Endothelial cell of umbilical vein (primary cell): Measurements from ENCODE around the gene ZRANB1. TPM values are rescaled to one million over a fixed set of nuclear protein-coding genes. Genes with fewer than 3 reads are reported as not detected.

Experiments used
- BruUV-seq: library from RNA; stranded (reverse); fragments of 400-500 nt; replicated peaks from 2 replicates; lab custom pipeline; 2021; lab: Mats Ljungman, UMichigan
- CTCF ChIA-PET: fragments of 300-600, 350-600 bp; sonication (Branson Sonifier 250); formaldehyde crosslinking; loops from one replicate; lab custom pipeline; 2021; ENCODE audit warnings: antibody characterized with exemption, inconsistent platforms; lab: Charles Lee
- POLR2A ChIA-PET: fragments of 300-600, 350-600 bp; sonication (Branson Sonifier 250); formaldehyde crosslinking; loops from one replicate; lab custom pipeline; 2021; ENCODE audit warnings: antibody characterized with exemption, inconsistent platforms; lab: Charles Lee
- DNase-seq: peaks from one replicate; pipeline ENCODE4 v3.0.0-alpha.2; 2011; ENCODE audit warnings: low read depth, low spot score
- FAIRE-seq: peaks from 2 replicates; lab custom pipeline; 2011; peaks lifted over from hg19 to GRCh38; lab: Jason Lieb, UNC
- H2AFZ ChIP-seq: 2 replicates; pipeline ENCODE4 v1.6.0; 2012; ENCODE audit warnings: low read depth, low read length, control low read depth, inconsistent platforms
- H3K27ac ChIP-seq: 2 replicates; pipeline ENCODE4 v1.5.1; 2011; ENCODE audit warnings: low read depth, mild to moderate bottlenecking, control low read depth, low read length, moderate library complexity; ENCODE audit not compliant: insufficient read depth
- H3K27me3 ChIP-seq, 2 experiments: 2 replicates each; pipeline versions ENCODE4 v1.6.0 to v1.6.1; 2011; ENCODE audit warnings: low read length in 2 of 2, mixed read lengths in 1 of 2; ENCODE audit not compliant: control insufficient read depth in 2 of 2, insufficient read depth in 2 of 2
- H3K36me3 ChIP-seq, 2 experiments: 2 replicates in 1 of 2; 3 replicates in 1 of 2; pipeline ENCODE4 v1.5.1; 2011; ENCODE audit warnings: low read length in 2 of 2, mild to moderate bottlenecking in 1 of 2, moderate library complexity in 1 of 2; ENCODE audit not compliant: control insufficient read depth in 2 of 2, insufficient read depth in 2 of 2; ENCODE audit errors: extremely low read depth in 1 of 2
- H3K4me1 ChIP-seq: 3 replicates; pipeline ENCODE4 v1.5.1; 2011; ENCODE audit warnings: mild to moderate bottlenecking, low read length; ENCODE audit not compliant: control insufficient read depth, insufficient read depth; ENCODE audit errors: extremely low read depth
- H3K4me2 ChIP-seq: 2 replicates; pipeline ENCODE4 v1.6.1; 2011; ENCODE audit warnings: low read length, control low read depth, mixed read lengths; ENCODE audit not compliant: insufficient read depth
- H3K4me3 ChIP-seq, 3 experiments: fragments of 200-600 bp in 1 of 3; sonication (generic), shearing (Covaris generic) in 1 of 3; replicated peaks in 1 of 3; 2 replicates each; pipeline ENCODE4 v1.5.1; 2011 to 2016; ENCODE audit warnings: control low read depth in 3 of 3, low read length in 3 of 3, mild to moderate bottlenecking in 2 of 3, inconsistent platforms in 1 of 3, low read depth in 1 of 3, moderate library complexity in 1 of 3; ENCODE audit not compliant: insufficient read depth in 1 of 3
- H3K79me2 ChIP-seq: 2 replicates; pipeline ENCODE4 v1.6.0; 2012; ENCODE audit warnings: low read length, inconsistent platforms; ENCODE audit not compliant: control insufficient read depth, insufficient read depth
- H3K9ac ChIP-seq: replicated peaks from 2 replicates; pipeline ENCODE3; 2011; ENCODE audit warnings: low read length, control low read depth; ENCODE audit not compliant: insufficient read depth; ENCODE audit errors: extremely low read depth
- H3K9me1 ChIP-seq: replicated peaks from 3 replicates; pipeline ENCODE4 v1.6.0; 2011; ENCODE audit warnings: mild to moderate bottlenecking, low read length; ENCODE audit not compliant: control insufficient read depth, insufficient read depth; ENCODE audit errors: extremely low read depth
- H3K9me3 ChIP-seq: replicated peaks from 2 replicates; pipeline ENCODE4 v1.5.1; 2012; ENCODE audit warnings: low read length, inconsistent platforms; ENCODE audit not compliant: control insufficient read depth, insufficient read depth
- H4K20me1 ChIP-seq: replicated peaks from 2 replicates; pipeline ENCODE3; 2011; ENCODE audit warnings: mild to moderate bottlenecking, low read length; ENCODE audit not compliant: control insufficient read depth, insufficient read depth; ENCODE audit errors: extremely low read depth
- EZH2 ChIP-seq: IDR thresholded peaks from 2 replicates; pipeline ENCODE4 v1.6.1; 2012; ENCODE audit warnings: borderline replicate concordance, low read depth, mild to moderate bottlenecking, moderate library complexity, low read length, inconsistent platforms; ENCODE audit not compliant: severe bottlenecking
- FOS ChIP-seq: IDR thresholded peaks from 2 replicates; pipeline ENCODE4 v1.6.1; 2011; ENCODE audit warnings: mild to moderate bottlenecking, low read length, moderate library complexity, borderline replicate concordance; ENCODE audit not compliant: insufficient read depth
- GATA2 ChIP-seq: IDR thresholded peaks from 2 replicates; pipeline ENCODE4 v1.7.0; 2011; ENCODE audit warnings: low read depth, mild to moderate bottlenecking, moderate library complexity, mixed read lengths, low read length; ENCODE audit not compliant: insufficient read length, insufficient read depth
- JUN ChIP-seq: IDR thresholded peaks from 2 replicates; pipeline ENCODE4 v1.6.1; 2011; ENCODE audit warnings: borderline replicate concordance, low read depth; ENCODE audit not compliant: insufficient read length, insufficient read depth
- MYC ChIP-seq: IDR thresholded peaks from one replicate; pipeline ENCODE4 v1.6.1; 2011; ENCODE audit warnings: mild to moderate bottlenecking, low read depth, low read length
- POLR2A ChIP-seq: IDR thresholded peaks from 2 replicates; pipeline ENCODE4 v1.6.1; 2012; ENCODE audit warnings: low read depth, mild to moderate bottlenecking, control low read depth, low read length
- POLR2AphosphoS5 ChIP-seq: IDR thresholded peaks from 2 replicates; pipeline ENCODE4 v1.6.1; 2012; ENCODE audit warnings: low read depth, mild to moderate bottlenecking, control low read depth, low read length, moderate library complexity; ENCODE audit not compliant: insufficient read depth
- dilution Hi-C: fragments of 300-500 bp; cut with MboI; formaldehyde crosslinking; loops from one replicate; pipeline ENCODE4 v1.15.0; 2019; ENCODE audit warnings: low sequenced_read_pairs; ENCODE audit not compliant: extremely low pct_ligation_motif_present
- intact Hi-C: fragments of 100-400 bp; cut with micrococcal nuclease; formaldehyde crosslinking; loops from one replicate; pipeline ENCODE4 v1.10.0; 2022
- polyA plus RNA-seq, 4 experiments: library from polyadenylated mRNA; depleted of rRNA in 3 of 4; stranded (reverse) in 3 of 4; unstranded in 1 of 4; fragments of >200 nt; gene quantifications; 2 replicates each; pipeline versions ENCODE4 v1.2.1 to v1.2.3, GENCODE V29; 2011 to 2012; ENCODE audit warnings: missing spikeins in 1 of 4
- total RNA-seq: library from RNA; stranded (reverse); gene quantifications from 2 replicates; pipeline ENCODE4 v1.2.3, GENCODE V29; 2021
- TF ChIP-seq, protein P1 (sequence below), 2 donors: IDR thresholded peaks; 1 replicate in 1 of 2; 2 replicates in 1 of 2; pipeline ENCODE4 v1.5.1; 2011; ENCODE audit warnings: low read length in 2 of 2, mild to moderate bottlenecking in 2 of 2, moderate library complexity in 2 of 2, control low read depth in 1 of 2, inconsistent platforms in 1 of 2, low read depth in 1 of 2; ENCODE audit not compliant: insufficient read depth in 1 of 2; ENCODE audit errors: extremely low read depth in 1 of 2
- TF ChIP-seq, protein P2 (sequence below): IDR thresholded peaks from 2 replicates; pipeline ENCODE4 v1.6.1; 2011; ENCODE audit not compliant: insufficient read depth, insufficient read length

The ZRANB1 gene
- total and polyA plus RNA-seq, 2 donors (not counting 3 experiments of a cell fraction or from before 2014, with no cell fraction given): 6.2 to 17.7 TPM

DNA sequence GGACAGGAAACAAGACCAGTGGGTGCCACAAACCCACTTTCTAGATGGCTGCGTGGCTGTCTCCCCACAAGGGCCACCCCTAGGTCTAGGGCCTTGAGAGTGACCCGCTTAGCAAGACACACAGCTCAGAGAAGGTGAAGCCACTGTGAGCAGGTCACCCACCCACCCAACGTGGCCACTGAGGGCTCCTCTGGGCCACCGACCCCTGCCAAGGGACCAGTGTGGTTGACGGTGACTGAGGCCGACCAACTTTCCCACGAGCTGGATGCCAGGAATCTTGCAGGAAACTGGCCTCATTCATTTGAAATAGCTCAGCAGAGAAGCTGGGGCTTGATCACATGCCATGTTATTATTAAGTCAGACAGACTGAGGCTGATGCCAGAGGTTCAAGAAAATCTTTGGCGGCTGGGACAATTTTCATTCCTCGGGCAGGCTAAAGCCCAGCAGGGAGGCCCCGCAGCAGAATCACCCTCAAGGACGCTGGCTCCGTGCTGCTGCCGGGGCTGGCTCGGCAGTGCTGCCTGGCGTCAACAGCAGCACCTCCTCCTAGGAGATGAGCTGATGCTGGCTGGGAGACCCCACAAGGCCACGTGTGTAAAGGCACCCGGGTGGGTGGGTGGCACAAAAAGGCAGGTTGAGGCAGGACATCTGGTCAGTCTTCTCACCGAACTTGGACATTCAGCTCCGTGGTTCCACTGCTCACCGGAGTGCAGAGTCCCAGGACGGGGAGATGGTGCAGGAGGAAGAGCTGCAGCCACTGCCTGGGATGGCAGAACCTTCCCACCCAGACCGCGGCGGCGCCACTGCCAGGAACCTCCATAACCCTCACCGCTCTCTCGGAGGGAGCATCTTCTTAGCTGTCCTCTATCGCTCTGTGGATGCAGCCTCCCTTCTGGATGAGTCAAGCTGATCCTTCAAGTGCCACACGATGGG lies 57.8 kb downstream of the ZRANB1 start:
- intact Hi-C loops: no loop called here
- DNase-seq (peak; percentile 72), FAIRE-seq (no peak)
- no peak overlapping the region for H3K4me2 ChIP-seq
- peak overlapping the region; percentile 12 for H3K27ac ChIP-seq
- dilution Hi-C loops: no loop called here
- no peak for TF ChIP-seq EZH2
- no peak overlapping the region for H2AFZ ChIP-seq
- ChIA-PET CTCF (interaction anchor here (1.1 kb wide), 1 partner anchor 15 kb away, joined by 3 read pairs; no protein-coding TSS in a partner anchor), POLR2A (no interaction called here)
- H3K4me3 ChIP-seq: no peak overlapping the region
- no peak overlapping the region for H3K9ac ChIP-seq
- H3K79me2 ChIP-seq: peaks cover 5% of the 10 kb centered on the region
- no peaks in the 10 kb centered on the region for H3K27me3 ChIP-seq
- H3K9me1 ChIP-seq: no peaks in the 10 kb centered on the region
- no peaks in the 10 kb centered on the region for H4K20me1 ChIP-seq
- H3K9me3 ChIP-seq: no peaks in the 10 kb centered on the region
- BruUV-seq: no TSS peak
- H3K4me1 ChIP-seq: no peaks in the 10 kb centered on the region
- H3K36me3 ChIP-seq: peaks cover 14 to 78% of the 10 kb centered on the region in 2 experiments

DNA sequence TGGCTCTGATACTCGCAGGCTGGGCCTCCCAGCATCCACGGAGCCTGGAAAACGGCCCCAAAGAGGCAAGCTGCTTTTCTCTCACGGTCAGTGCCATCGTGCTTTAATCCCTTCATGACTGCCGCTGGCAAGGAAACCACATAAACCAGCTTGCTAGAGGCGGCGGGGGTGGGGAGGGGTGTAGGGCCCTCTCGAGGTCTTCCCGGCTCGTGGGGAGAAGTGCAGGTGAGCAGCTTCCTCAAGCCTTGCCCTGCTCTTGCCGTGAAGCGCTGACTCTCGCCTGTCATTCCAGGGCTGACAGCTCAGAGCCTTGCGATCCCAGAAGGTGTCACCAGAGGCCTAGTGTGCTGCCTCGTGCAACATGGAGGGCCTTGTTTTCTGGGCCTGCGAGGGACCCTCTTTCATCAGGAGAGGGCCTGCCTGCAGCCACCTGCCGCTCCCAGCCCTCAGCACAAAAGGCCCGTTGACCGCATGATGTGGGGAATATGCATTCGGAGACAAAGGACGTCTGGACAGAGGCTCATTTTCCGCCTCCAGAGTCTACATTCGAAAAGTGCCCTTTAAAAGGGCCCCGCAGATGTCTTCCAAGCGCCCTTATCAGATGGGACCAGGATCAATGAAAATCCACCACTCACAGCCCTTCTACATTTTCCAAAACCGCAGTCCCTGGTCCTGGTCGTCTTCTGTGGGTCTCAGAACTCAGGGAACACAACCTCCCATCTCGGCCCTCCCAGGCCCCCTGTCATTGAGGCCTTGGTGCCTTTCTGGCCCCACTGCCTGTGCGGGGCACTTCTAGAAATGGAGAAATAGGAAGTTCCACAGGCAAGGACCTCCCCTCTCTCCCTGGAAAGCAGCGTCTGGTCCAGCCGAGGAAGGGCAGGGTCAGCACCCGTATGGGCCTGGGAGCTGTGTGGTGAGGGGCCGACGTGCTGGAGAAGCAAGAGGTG lies 58.7 kb downstream of the ZRANB1 start:
- TF ChIP-seq, protein P1, sequence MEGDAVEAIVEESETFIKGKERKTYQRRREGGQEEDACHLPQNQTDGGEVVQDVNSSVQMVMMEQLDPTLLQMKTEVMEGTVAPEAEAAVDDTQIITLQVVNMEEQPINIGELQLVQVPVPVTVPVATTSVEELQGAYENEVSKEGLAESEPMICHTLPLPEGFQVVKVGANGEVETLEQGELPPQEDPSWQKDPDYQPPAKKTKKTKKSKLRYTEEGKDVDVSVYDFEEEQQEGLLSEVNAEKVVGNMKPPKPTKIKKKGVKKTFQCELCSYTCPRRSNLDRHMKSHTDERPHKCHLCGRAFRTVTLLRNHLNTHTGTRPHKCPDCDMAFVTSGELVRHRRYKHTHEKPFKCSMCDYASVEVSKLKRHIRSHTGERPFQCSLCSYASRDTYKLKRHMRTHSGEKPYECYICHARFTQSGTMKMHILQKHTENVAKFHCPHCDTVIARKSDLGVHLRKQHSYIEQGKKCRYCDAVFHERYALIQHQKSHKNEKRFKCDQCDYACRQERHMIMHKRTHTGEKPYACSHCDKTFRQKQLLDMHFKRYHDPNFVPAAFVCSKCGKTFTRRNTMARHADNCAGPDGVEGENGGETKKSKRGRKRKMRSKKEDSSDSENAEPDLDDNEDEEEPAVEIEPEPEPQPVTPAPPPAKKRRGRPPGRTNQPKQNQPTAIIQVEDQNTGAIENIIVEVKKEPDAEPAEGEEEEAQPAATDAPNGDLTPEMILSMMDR (IDR thresholded peaks at IDR 0.05; ENCODE audit: extremely low read depth in 1 of 2, insufficient read depth in 1 of 2, low read depth in 1 of 2, low read length in 2 of 2): no peak
- TF ChIP-seq POLR2AphosphoS5 (no peak), GATA2 (no peak), MYC (no peak), EZH2 (no peak), FOS (no peak), JUN (no peak), POLR2A (no peak)
- TF ChIP-seq, protein P2, sequence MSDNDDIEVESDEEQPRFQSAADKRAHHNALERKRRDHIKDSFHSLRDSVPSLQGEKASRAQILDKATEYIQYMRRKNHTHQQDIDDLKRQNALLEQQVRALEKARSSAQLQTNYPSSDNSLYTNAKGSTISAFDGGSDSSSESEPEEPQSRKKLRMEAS: no peak
- peaks cover 12 to 79% of the 10 kb centered on the region in 2 experiments for H3K36me3 ChIP-seq
- peaks cover 11% of the 10 kb centered on the region for H3K79me2 ChIP-seq
- intact Hi-C loops (no loop called here), dilution Hi-C loops (no loop called here)
- H3K9me1 ChIP-seq: no peaks in the 10 kb centered on the region
- no peak overlapping the region for H3K4me2 ChIP-seq
- H3K4me1 ChIP-seq: no peaks in the 10 kb centered on the region
- BruUV-seq: no TSS peak
- DNase-seq (no peak), FAIRE-seq (no peak)
- H3K9me3 ChIP-seq: no peaks in the 10 kb centered on the region
- H3K27me3 ChIP-seq: no peaks in the 10 kb centered on the region
- ChIA-PET CTCF (interaction anchor here (2.8 kb wide), 1 partner anchor 8 kb away, joined by 18 read pairs; no protein-coding TSS in a partner anchor), POLR2A (no interaction called here)
- no peak overlapping the region for H3K27ac ChIP-seq
- no peaks in the 10 kb centered on the region for H4K20me1 ChIP-seq
- H3K9ac ChIP-seq: no peak overlapping the region
- no peak overlapping the region for H3K4me3 ChIP-seq
- no peak overlapping the region for H2AFZ ChIP-seq
